ENCODE results near the gene USP7. TPM values are rescaled to one million over a fixed set of nuclear protein-coding genes. Genes with fewer than 3 reads are reported as not detected.

The USP7 gene
- total and polyA plus RNA-seq, 7 donors: 41.6 to 135 (median 108) TPM

DNA sequence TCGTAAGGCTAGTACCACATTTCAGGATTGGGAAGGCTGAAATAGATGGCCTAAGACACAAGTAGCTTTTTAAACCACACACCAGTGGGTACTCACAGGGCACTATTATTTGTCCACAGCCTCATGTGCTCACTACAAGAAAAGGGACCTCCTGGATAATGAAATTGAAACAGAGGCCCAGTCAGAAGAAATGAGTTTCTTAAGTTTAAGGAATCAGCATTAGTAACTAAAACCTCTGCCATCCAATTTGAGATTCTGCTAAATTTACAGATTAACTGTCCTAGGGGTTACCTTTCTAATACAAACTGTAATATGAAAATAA is 3.0 kb downstream of the USP7 start:
- peak overlapping the region; percentile 43 for H3K4me3 ChIP-seq
- DNase-seq: no peak
- peak overlapping the region; percentile 46 for H3K27ac ChIP-seq
- 24 to 67% (median 25%) methylated on average over 1 of the region's 1 CpG for WGBS, 3 donors
- no peaks in the 10 kb centered on the region for H3K36me3 ChIP-seq (ENCODE audit: insufficient read depth in 1 of 2, low read depth in 1 of 2)
- ATAC-seq: no peak
- no peaks in the 10 kb centered on the region for H3K27me3 ChIP-seq (ENCODE audit: insufficient read depth in 3 of 3, low read length in 2 of 3)
- TF ChIP-seq, protein P1, sequence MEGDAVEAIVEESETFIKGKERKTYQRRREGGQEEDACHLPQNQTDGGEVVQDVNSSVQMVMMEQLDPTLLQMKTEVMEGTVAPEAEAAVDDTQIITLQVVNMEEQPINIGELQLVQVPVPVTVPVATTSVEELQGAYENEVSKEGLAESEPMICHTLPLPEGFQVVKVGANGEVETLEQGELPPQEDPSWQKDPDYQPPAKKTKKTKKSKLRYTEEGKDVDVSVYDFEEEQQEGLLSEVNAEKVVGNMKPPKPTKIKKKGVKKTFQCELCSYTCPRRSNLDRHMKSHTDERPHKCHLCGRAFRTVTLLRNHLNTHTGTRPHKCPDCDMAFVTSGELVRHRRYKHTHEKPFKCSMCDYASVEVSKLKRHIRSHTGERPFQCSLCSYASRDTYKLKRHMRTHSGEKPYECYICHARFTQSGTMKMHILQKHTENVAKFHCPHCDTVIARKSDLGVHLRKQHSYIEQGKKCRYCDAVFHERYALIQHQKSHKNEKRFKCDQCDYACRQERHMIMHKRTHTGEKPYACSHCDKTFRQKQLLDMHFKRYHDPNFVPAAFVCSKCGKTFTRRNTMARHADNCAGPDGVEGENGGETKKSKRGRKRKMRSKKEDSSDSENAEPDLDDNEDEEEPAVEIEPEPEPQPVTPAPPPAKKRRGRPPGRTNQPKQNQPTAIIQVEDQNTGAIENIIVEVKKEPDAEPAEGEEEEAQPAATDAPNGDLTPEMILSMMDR (IDR thresholded peaks at IDR 0.05): no peak
- intact Hi-C loops (cut with DNase I): loop anchor here in 1 of 2 donors (2.0 to 10.0 kb wide), 3 partner anchors 92 to 164 kb away; no protein-coding TSS in a partner anchor
- H3K9me3 ChIP-seq: no peaks in the 10 kb centered on the region
- peaks cover 66% of the 10 kb centered on the region for H3K4me1 ChIP-seq

DNA sequence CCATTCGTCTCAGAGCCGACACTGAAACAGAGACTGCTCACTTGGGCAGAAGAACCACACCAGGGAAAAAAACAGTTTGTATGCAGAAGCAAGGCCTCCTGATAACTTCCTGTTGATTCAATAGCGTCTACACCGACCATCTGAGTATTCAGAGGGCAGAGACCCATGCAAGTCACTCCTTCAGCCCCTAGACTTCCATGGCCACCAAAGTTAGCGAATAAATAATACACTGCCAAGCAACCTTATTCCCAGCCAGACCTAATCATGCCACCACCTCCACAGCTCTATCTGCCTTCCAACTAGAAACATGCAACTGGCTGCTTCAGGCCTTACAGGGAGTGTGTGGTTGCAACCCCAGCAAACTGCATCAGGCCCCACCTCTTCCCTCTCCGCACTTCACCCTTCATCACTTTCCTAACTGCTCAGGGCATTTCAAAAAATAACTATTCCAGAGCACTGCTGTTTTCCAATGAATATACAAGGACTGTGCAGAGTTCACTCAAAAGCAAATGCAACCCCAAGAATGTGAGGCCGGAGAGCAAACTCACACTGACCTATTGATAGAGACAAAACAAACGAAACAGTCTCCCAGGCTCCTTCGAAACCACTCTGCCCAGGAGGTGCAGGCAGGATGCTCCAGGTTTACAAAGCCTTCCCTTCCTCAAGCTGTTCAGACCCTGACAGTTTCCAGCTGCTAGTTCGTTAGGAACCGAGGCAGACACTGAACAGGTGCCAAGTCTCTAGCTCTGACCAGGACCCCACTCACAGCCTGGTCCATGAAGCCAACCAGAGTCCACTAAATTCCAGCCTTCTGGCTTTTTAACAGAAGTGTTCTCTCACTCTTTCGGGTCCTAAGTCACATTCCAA is 3.6 kb downstream of the USP7 start:
- Histone ChIP-seq H3K27me3 (ENCODE audit: insufficient read depth in 3 of 3, low read length in 2 of 3) (no peaks in the 10 kb centered on the region), H3K36me3 (ENCODE audit: insufficient read depth in 1 of 2, low read depth in 1 of 2) (no peaks in the 10 kb centered on the region), H3K4me3 (peak overlapping the region; percentile 43), H3K4me1 (peaks cover 69% of the 10 kb centered on the region), H3K27ac (peak overlapping the region; percentile 46), H3K9me3 (no peaks in the 10 kb centered on the region)
- no peak for DNase-seq
- TF ChIP-seq, protein P1 (IDR thresholded peaks at IDR 0.05): no peak
- ATAC-seq: no peak
- intact Hi-C loops (cut with DNase I): loop anchor here in 1 of 2 donors (2.0 to 10.0 kb wide), 3 partner anchors 92 to 165 kb away; no protein-coding TSS in a partner anchor
- 28 to 38% (median 30%) methylated on average over 12 of the region's 12 CpGs for WGBS, 3 donors

DNA sequence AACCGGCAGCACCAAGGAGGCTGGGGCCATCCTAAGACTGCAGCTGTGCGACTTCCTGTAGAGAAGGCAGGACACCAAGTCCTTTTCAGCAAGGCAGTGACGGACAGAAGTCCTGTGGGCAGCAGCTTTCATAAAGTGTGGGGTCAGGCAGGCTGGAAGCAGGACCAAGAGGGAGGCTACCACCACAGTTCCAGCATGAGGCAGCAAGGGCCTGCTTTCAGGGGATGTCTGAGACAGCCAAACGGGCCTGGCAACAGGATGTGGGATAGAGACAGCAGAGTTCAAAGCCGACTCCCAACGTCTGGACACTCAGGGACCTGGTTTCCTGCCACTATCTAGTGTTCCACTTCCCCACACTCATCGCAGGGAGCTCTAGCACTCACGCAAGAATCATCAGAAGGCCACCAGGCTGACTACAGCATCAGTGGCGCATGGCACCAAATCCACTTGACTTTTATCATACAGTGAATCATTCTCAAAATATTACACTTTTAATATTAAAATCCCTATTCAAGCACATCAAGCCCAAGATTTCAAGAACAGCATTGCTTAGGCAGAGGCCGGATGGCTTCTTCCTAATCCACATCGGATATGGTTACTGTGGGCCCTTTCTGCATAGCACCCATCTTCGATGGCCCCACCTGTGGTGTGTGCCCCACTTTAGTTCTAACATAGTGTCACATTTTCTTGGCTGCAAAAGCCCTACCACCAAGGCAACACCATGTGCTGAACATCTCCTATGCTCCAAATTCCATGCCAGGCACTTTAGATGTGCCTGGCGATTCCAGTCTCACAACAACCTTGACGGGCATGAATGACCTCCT is 5.2 kb downstream of the USP7 start:
- Histone ChIP-seq H3K27ac (peak overlapping the region; percentile 74), H3K4me3 (peak overlapping the region; percentile 43), H3K4me1 (peaks cover 76% of the 10 kb centered on the region), H3K27me3 (ENCODE audit: insufficient read depth in 3 of 3, low read length in 2 of 3) (no peaks in the 10 kb centered on the region), H3K9me3 (no peaks in the 10 kb centered on the region), H3K36me3 (ENCODE audit: insufficient read depth in 1 of 2, low read depth in 1 of 2) (no peaks in the 10 kb centered on the region)
- WGBS, 3 donors: 19 to 38% (median 29%) methylated on average over 14 of the region's 14 CpGs
- DNase-seq: peak; percentile 66 to 77
- TF ChIP-seq, protein P1 (IDR thresholded peaks at IDR 0.05): no peak
- ATAC-seq: peak; percentile 58 to 75 (median 72)
- intact Hi-C loops (cut with DNase I): no loop called here

DNA sequence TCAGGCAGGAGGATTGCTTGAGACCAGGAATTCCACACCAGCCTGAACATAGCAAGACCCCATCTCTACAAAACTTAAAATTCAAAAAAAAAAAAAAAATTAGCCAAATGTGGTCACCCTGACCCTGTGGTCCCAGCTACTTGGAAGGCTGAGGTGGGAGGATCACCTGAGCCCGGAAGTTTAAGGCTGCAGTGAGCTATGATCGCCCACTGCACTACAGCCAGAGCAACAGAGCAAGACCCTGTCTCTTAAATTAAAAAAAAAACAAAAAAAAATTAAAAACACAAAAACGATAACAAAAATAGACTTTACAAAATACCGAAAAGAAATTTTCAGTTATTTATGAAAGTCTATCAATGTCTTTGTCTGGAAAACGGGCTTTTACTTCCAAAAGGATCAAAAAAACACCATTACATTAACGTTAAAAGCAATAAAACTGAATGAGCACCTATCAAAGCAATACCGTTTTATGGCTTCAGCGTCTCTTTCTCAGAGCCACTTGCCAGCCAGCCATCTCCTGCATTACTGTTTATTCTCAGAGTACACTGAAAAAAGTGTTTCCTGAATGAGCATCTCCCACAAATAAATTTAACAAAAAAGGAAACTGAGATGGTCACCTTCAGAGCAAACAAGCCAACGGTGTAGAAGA is 6.1 kb downstream of the USP7 start:
- TF ChIP-seq, protein P1 (IDR thresholded peaks at IDR 0.05): no peak
- ATAC-seq (no peak), DNase-seq (no peak)
- 65 to 68% (median 67%) methylated on average over 9 of the region's 9 CpGs for WGBS, 3 donors
- no peaks in the 10 kb centered on the region for H3K9me3 ChIP-seq
- no peaks in the 10 kb centered on the region for H3K36me3 ChIP-seq (ENCODE audit: insufficient read depth in 1 of 2, low read depth in 1 of 2)
- intact Hi-C loops (cut with DNase I): no loop called here
- peaks cover 83% of the 10 kb centered on the region for H3K4me1 ChIP-seq
- H3K4me3 ChIP-seq: peak overlapping the region; percentile 43
- peak overlapping the region; percentile 74 for H3K27ac ChIP-seq
- no peaks in the 10 kb centered on the region for H3K27me3 ChIP-seq (ENCODE audit: insufficient read depth in 3 of 3, low read length in 2 of 3)

All from psoas muscle (tissue), 8 donors.